WTC11 (cell line): ENCODE results near the gene HNRNPLL. TPM values are rescaled to one million over a fixed set of nuclear protein-coding genes. Genes with fewer than 3 reads are reported as not detected.

Experiments used
- ATAC-seq: fragments of 200-7000 bp; cut with Tn5 transposase; 2 replicates; pipeline ENCODE4 v1.10.0; 2021; ENCODE audit warnings: mild to moderate bottlenecking, moderate library complexity
- CTCF ChIA-PET: fragments of 300-600 bp; sonication (Branson Sonifier 250); formaldehyde crosslinking; loops from one replicate; lab custom pipeline; 2021; ENCODE audit warnings: antibody characterized with exemption; lab: Charles Lee
- POLR2A ChIA-PET: fragments of 350-600 bp; sonication (Branson Sonifier 250); formaldehyde crosslinking; loops from one replicate; lab custom pipeline; 2021; ENCODE audit warnings: antibody characterized with exemption; lab: Charles Lee
- DNase-seq: peaks from one replicate; pipeline ENCODE4 v3.0.0; 2021; ENCODE audit warnings: low spot score
- H3K27ac Mint-ChIP-seq: 2 replicates; pipeline ENCODE4 v1.8.0; 2021; ENCODE audit warnings: mixed read lengths
- H3K27me3 Mint-ChIP-seq: 2 replicates; pipeline ENCODE4 v1.8.0; 2021; ENCODE audit warnings: low read depth, mild to moderate bottlenecking, moderate library complexity, mixed read lengths
- H3K36me3 Mint-ChIP-seq: 2 replicates; pipeline ENCODE4 v1.8.0; 2021; ENCODE audit warnings: mixed read lengths
- H3K4me1 Mint-ChIP-seq: 2 replicates; pipeline ENCODE4 v1.8.0; 2022; ENCODE audit warnings: mixed read lengths
- H3K4me3 Mint-ChIP-seq: 2 replicates; pipeline ENCODE4 v1.8.0; 2021; ENCODE audit warnings: mild to moderate bottlenecking, moderate library complexity, mixed read lengths
- H3K9me3 Mint-ChIP-seq: 2 replicates; pipeline ENCODE4 v1.8.0; 2021; ENCODE audit warnings: mixed read lengths
- ATF1 ChIP-seq: sonication (generic); formaldehyde crosslinking; IDR thresholded peaks from 2 replicates; pipeline ENCODE4 v1.8.1; 2023; ENCODE audit warnings: mild to moderate bottlenecking, moderate library complexity, missing genetic modification reagents
- CREM ChIP-seq: sonication (generic); formaldehyde crosslinking; IDR thresholded peaks from 2 replicates; pipeline ENCODE4 v1.8.1; 2022; ENCODE audit warnings: mild to moderate bottlenecking, missing genetic modification reagents, moderate library complexity
- ETV6 ChIP-seq: sonication (generic); formaldehyde crosslinking; IDR thresholded peaks from 2 replicates; pipeline ENCODE4 v1.8.1; 2022; ENCODE audit warnings: mild to moderate bottlenecking, missing genetic modification reagents
- JAZF1 ChIP-seq: fragments of 250-450 bp; sonication (Bioruptor Pico); IDR thresholded peaks from 2 replicates; pipeline ENCODE4 v1.9.0; 2021; ENCODE audit warnings: moderate library complexity, mild to moderate bottlenecking, inconsistent platforms
- MXD4 ChIP-seq: fragments of 250-450 bp; sonication (Bioruptor Pico); IDR thresholded peaks from 2 replicates; pipeline ENCODE4 v1.8.0; 2021; ENCODE audit warnings: mild to moderate bottlenecking, moderate library complexity, borderline replicate concordance
- SOX15 ChIP-seq: fragments of 250-450 bp; sonication (Bioruptor Pico); IDR thresholded peaks from 2 replicates; pipeline ENCODE4 v1.9.0; 2021; ENCODE audit warnings: mild to moderate bottlenecking
- TCF7 ChIP-seq: sonication (generic); formaldehyde crosslinking; IDR thresholded peaks from 2 replicates; pipeline ENCODE4 v1.8.0; 2022; ENCODE audit warnings: mild to moderate bottlenecking, low read depth, missing genetic modification reagents, moderate library complexity
- ZBTB21 ChIP-seq: sonication (generic); formaldehyde crosslinking; IDR thresholded peaks from 2 replicates; pipeline ENCODE4 v1.8.1; 2023; ENCODE audit warnings: mild to moderate bottlenecking, missing genetic modification reagents, borderline replicate concordance
- ZNF232 ChIP-seq: sonication (generic); formaldehyde crosslinking; IDR thresholded peaks from 2 replicates; pipeline ENCODE4 v1.8.0; 2022; ENCODE audit warnings: mild to moderate bottlenecking, missing genetic modification reagents
- ZNF317 ChIP-seq: sonication (generic); formaldehyde crosslinking; IDR thresholded peaks from 2 replicates; pipeline ENCODE4 v1.8.1; 2023; ENCODE audit warnings: low read depth, mild to moderate bottlenecking, moderate library complexity, missing genetic modification reagents, borderline replicate concordance
- total RNA-seq: library from RNA; stranded (reverse); gene quantifications from 3 replicates; pipeline ENCODE4 v1.2.3, GENCODE V29; 2021
- TF ChIP-seq, protein P1 (sequence below): sonication (generic); formaldehyde crosslinking; IDR thresholded peaks from 2 replicates; pipeline ENCODE4 v1.8.0; 2023; ENCODE audit warnings: missing genetic modification reagents, mild to moderate bottlenecking, borderline replicate concordance
- TF ChIP-seq, protein P2 (sequence below): sonication (generic); formaldehyde crosslinking; conservative IDR thresholded peaks from 2 replicates; pipeline ENCODE4 v1.8.1; 2022; ENCODE audit warnings: mild to moderate bottlenecking, missing genetic modification reagents
- TF ChIP-seq, protein P3 (sequence below): sonication (generic); formaldehyde crosslinking; IDR thresholded peaks from 2 replicates; pipeline ENCODE4 v1.8.0; 2023; ENCODE audit warnings: missing genetic modification reagents
- TF ChIP-seq, protein P4 (sequence below): sonication (generic); formaldehyde crosslinking; IDR thresholded peaks from 2 replicates; pipeline ENCODE4 v1.8.1; 2023; ENCODE audit warnings: mild to moderate bottlenecking, missing genetic modification reagents
- TF ChIP-seq, protein P5 (sequence below): sonication (generic); formaldehyde crosslinking; IDR thresholded peaks from 2 replicates; pipeline ENCODE4 v1.8.1; 2023; ENCODE audit warnings: mild to moderate bottlenecking, missing genetic modification reagents, moderate library complexity
- TF ChIP-seq, protein P6 (sequence below): sonication (generic); formaldehyde crosslinking; IDR thresholded peaks from 2 replicates; pipeline ENCODE4 v1.8.0; 2023; ENCODE audit warnings: mild to moderate bottlenecking, missing genetic modification reagents

HNRNPLL gene
- total RNA-seq, 1 experiment from 2014 or later, result 65.3 TPM

DNA sequence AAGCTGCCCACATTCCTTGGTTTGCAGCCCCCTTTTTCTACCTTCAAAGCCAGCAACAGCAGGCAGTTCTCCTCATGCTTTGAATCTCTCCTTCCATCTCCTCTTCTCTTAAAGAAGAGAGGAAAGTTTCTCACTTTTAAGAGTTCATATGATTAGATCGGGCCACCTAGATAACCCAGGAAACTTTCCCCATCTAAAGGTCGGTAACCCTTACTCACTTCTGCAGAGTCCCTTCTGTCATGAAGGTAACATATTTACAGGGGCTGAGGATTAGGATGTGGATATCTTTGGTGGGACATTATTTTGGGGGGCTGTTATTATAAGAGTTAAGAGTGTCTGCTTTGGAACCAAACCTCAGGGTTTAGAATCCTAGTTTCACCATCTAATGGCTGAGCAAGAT, 51.0 kb downstream of the HNRNPLL start:
- Mint-ChIP-seq H3K36me3 (peaks cover 3% of the 10 kb centered on the region; the same call in 1 of the 2 replicates), H3K27me3 (no peaks in the 10 kb centered on the region), H3K4me3 (no peak overlapping the region), H3K4me1 (peaks cover 14% of the 10 kb centered on the region), H3K27ac (peak overlapping the region; percentile 42; the same call in 1 of the 2 replicates), H3K9me3 (no peaks in the 10 kb centered on the region)
- ATAC-seq (no peak), DNase-seq (no peak)
- ChIA-PET POLR2A (no interaction called here), CTCF (no interaction called here)
- TF ChIP-seq ZNF317 (CRISPR knock-in tag) (no peak), ATF1 (CRISPR knock-in tag) (no peak), CREM (CRISPR knock-in tag) (no peak), JAZF1 (CRISPR knock-in tag) (no peak), ZBTB21 (CRISPR knock-in tag) (no peak), SOX15 (CRISPR knock-in tag) (no peak), ZNF232 (CRISPR knock-in tag) (no peak), ETV6 (CRISPR knock-in tag) (no peak), TCF7 (CRISPR knock-in tag) (no peak), MXD4 (CRISPR knock-in tag) (no peak)
- TF ChIP-seq, protein P1, sequence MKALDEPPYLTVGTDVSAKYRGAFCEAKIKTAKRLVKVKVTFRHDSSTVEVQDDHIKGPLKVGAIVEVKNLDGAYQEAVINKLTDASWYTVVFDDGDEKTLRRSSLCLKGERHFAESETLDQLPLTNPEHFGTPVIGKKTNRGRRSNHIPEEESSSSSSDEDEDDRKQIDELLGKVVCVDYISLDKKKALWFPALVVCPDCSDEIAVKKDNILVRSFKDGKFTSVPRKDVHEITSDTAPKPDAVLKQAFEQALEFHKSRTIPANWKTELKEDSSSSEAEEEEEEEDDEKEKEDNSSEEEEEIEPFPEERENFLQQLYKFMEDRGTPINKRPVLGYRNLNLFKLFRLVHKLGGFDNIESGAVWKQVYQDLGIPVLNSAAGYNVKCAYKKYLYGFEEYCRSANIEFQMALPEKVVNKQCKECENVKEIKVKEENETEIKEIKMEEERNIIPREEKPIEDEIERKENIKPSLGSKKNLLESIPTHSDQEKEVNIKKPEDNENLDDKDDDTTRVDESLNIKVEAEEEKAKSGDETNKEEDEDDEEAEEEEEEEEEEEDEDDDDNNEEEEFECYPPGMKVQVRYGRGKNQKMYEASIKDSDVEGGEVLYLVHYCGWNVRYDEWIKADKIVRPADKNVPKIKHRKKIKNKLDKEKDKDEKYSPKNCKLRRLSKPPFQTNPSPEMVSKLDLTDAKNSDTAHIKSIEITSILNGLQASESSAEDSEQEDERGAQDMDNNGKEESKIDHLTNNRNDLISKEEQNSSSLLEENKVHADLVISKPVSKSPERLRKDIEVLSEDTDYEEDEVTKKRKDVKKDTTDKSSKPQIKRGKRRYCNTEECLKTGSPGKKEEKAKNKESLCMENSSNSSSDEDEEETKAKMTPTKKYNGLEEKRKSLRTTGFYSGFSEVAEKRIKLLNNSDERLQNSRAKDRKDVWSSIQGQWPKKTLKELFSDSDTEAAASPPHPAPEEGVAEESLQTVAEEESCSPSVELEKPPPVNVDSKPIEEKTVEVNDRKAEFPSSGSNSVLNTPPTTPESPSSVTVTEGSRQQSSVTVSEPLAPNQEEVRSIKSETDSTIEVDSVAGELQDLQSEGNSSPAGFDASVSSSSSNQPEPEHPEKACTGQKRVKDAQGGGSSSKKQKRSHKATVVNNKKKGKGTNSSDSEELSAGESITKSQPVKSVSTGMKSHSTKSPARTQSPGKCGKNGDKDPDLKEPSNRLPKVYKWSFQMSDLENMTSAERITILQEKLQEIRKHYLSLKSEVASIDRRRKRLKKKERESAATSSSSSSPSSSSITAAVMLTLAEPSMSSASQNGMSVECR (CRISPR knock-in tag), result no peak
- TF ChIP-seq, protein P2, sequence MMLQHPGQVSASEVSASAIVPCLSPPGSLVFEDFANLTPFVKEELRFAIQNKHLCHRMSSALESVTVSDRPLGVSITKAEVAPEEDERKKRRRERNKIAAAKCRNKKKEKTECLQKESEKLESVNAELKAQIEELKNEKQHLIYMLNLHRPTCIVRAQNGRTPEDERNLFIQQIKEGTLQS (CRISPR knock-in tag), result no peak
- TF ChIP-seq, protein P3, sequence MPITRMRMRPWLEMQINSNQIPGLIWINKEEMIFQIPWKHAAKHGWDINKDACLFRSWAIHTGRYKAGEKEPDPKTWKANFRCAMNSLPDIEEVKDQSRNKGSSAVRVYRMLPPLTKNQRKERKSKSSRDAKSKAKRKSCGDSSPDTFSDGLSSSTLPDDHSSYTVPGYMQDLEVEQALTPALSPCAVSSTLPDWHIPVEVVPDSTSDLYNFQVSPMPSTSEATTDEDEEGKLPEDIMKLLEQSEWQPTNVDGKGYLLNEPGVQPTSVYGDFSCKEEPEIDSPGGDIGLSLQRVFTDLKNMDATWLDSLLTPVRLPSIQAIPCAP (CRISPR knock-in tag), result no peak
- TF ChIP-seq, protein P4, sequence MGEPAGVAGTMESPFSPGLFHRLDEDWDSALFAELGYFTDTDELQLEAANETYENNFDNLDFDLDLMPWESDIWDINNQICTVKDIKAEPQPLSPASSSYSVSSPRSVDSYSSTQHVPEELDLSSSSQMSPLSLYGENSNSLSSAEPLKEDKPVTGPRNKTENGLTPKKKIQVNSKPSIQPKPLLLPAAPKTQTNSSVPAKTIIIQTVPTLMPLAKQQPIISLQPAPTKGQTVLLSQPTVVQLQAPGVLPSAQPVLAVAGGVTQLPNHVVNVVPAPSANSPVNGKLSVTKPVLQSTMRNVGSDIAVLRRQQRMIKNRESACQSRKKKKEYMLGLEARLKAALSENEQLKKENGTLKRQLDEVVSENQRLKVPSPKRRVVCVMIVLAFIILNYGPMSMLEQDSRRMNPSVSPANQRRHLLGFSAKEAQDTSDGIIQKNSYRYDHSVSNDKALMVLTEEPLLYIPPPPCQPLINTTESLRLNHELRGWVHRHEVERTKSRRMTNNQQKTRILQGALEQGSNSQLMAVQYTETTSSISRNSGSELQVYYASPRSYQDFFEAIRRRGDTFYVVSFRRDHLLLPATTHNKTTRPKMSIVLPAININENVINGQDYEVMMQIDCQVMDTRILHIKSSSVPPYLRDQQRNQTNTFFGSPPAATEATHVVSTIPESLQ (CRISPR knock-in tag), result no peak
- TF ChIP-seq, protein P5, sequence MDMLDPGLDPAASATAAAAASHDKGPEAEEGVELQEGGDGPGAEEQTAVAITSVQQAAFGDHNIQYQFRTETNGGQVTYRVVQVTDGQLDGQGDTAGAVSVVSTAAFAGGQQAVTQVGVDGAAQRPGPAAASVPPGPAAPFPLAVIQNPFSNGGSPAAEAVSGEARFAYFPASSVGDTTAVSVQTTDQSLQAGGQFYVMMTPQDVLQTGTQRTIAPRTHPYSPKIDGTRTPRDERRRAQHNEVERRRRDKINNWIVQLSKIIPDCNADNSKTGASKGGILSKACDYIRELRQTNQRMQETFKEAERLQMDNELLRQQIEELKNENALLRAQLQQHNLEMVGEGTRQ (CRISPR knock-in tag), result no peak
- TF ChIP-seq, protein P6, sequence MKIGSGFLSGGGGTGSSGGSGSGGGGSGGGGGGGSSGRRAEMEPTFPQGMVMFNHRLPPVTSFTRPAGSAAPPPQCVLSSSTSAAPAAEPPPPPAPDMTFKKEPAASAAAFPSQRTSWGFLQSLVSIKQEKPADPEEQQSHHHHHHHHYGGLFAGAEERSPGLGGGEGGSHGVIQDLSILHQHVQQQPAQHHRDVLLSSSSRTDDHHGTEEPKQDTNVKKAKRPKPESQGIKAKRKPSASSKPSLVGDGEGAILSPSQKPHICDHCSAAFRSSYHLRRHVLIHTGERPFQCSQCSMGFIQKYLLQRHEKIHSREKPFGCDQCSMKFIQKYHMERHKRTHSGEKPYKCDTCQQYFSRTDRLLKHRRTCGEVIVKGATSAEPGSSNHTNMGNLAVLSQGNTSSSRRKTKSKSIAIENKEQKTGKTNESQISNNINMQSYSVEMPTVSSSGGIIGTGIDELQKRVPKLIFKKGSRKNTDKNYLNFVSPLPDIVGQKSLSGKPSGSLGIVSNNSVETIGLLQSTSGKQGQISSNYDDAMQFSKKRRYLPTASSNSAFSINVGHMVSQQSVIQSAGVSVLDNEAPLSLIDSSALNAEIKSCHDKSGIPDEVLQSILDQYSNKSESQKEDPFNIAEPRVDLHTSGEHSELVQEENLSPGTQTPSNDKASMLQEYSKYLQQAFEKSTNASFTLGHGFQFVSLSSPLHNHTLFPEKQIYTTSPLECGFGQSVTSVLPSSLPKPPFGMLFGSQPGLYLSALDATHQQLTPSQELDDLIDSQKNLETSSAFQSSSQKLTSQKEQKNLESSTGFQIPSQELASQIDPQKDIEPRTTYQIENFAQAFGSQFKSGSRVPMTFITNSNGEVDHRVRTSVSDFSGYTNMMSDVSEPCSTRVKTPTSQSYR (CRISPR knock-in tag), result no peak
- TF ChIP-seq, all 79 proteins: peak for 0
